IMR-90 (cell line): ENCODE data around the gene RAB31. TPM values are rescaled to one million over a fixed set of nuclear protein-coding genes. Genes with fewer than 3 reads are reported as not detected.
"Not testable (repeated sequence)": the region's sequence is repeated elsewhere in the genome, so short reads cannot be mapped to it uniquely, and the experiment has no call there.

Experiments used
- ATAC-seq: fragments of 200-7000 bp; cut with Tn5 transposase; 2 replicates; pipeline ENCODE4 v1.9.1; 2020; ENCODE audit warnings: low read depth, mild to moderate bottlenecking, moderate library complexity
- BruUV-seq: library from RNA; stranded (reverse); fragments of 400-500 nt; replicated peaks from 2 replicates; lab custom pipeline; 2021; lab: Mats Ljungman, UMichigan
- CTCF ChIA-PET: fragments of 300-600 bp; formaldehyde crosslinking; extraction: SDS; loops from one replicate; lab custom pipeline; 2021; ENCODE audit warnings: antibody characterized with exemption; lab: Yijun Ruan, JAX
- POLR2A ChIA-PET: fragments of 300-600 bp; sonication (Branson Sonifier 250); formaldehyde crosslinking; loops from one replicate; lab custom pipeline; 2022; ENCODE audit warnings: antibody characterized with exemption; ENCODE audit not compliant: unreplicated experiment; lab: Charles Lee
- DNase-seq: peaks from one replicate; pipeline ENCODE4 v3.0.0; 2013
- H2AFZ ChIP-seq: replicated peaks from 2 replicates; pipeline ENCODE3; 2013; ENCODE audit warnings: low read length, mild to moderate bottlenecking; ENCODE audit not compliant: poor library complexity
- H2AK5ac ChIP-seq: 2 replicates; pipeline ENCODE4 v1.6.1; 2013; ENCODE audit warnings: low read depth, low read length, inconsistent platforms
- H2AK9ac ChIP-seq: replicated peaks from 2 replicates; pipeline ENCODE3; 2013; ENCODE audit warnings: mild to moderate bottlenecking, low read depth, low read length, moderate library complexity; ENCODE audit not compliant: poor library complexity
- H2BK120ac ChIP-seq: 2 replicates; pipeline ENCODE4 v1.6.1; 2013; ENCODE audit warnings: low read depth, low read length, inconsistent platforms
- H2BK15ac ChIP-seq: 3 replicates; pipeline ENCODE4 v1.6.1; 2013; ENCODE audit warnings: low read depth, low read length, inconsistent platforms
- H2BK20ac ChIP-seq: 2 replicates; pipeline ENCODE4 v1.6.1; 2013; ENCODE audit warnings: low read depth, mild to moderate bottlenecking, inconsistent platforms, low read length, moderate library complexity
- H2BK5ac ChIP-seq: 2 replicates; pipeline ENCODE4 v1.6.1; 2013; ENCODE audit warnings: mild to moderate bottlenecking, low read depth, low read length, inconsistent platforms; ENCODE audit not compliant: poor library complexity, severe bottlenecking
- H3K14ac ChIP-seq: replicated peaks from 2 replicates; pipeline ENCODE4 v1.6.1; 2013; ENCODE audit warnings: low read depth, low read length, inconsistent platforms
- H3K18ac ChIP-seq: 2 replicates; pipeline ENCODE4 v1.6.1; 2013; ENCODE audit warnings: low read depth, low read length, control low read depth
- H3K23ac ChIP-seq: 2 replicates; pipeline ENCODE4 v1.6.1; 2013; ENCODE audit warnings: low read depth, low read length, inconsistent platforms
- H3K27ac ChIP-seq: 2 replicates; pipeline ENCODE4 v1.5.1; 2013; ENCODE audit warnings: mild to moderate bottlenecking, control low read depth, low read length; ENCODE audit not compliant: insufficient read depth
- H3K27me3 ChIP-seq: 2 replicates; pipeline ENCODE4 v1.6.1; 2013; ENCODE audit warnings: low read length; ENCODE audit not compliant: control insufficient read depth, insufficient read depth
- H3K36me3 ChIP-seq: 2 replicates; pipeline ENCODE4 v1.6.1; 2013; ENCODE audit warnings: low read length, mixed read lengths; ENCODE audit not compliant: control insufficient read depth, insufficient read depth
- H3K4ac ChIP-seq: 2 replicates; pipeline ENCODE4 v1.6.1; 2013; ENCODE audit warnings: low read depth, low read length, inconsistent platforms
- H3K4me1 ChIP-seq: 2 replicates; pipeline ENCODE4 v1.6.1; 2013; ENCODE audit warnings: low read length, mixed read lengths; ENCODE audit not compliant: control insufficient read depth, insufficient read depth
- H3K4me2 ChIP-seq: 2 replicates; pipeline ENCODE4 v1.6.1; 2013; ENCODE audit warnings: low read depth, mild to moderate bottlenecking, control low read depth, low read length, moderate library complexity
- H3K4me3 ChIP-seq: 2 replicates; pipeline ENCODE4 v1.5.1; 2013; ENCODE audit warnings: low read depth, mild to moderate bottlenecking, control low read depth, low read length, moderate library complexity; ENCODE audit not compliant: insufficient read depth
- H3K56ac ChIP-seq: 2 replicates; pipeline ENCODE4 v1.6.1; 2013; ENCODE audit warnings: low read length, inconsistent platforms; ENCODE audit not compliant: insufficient read depth; ENCODE audit errors: extremely low read depth
- H3K79me1 ChIP-seq, 2 experiments: 2 replicates each; pipeline ENCODE4 v1.6.1; 2013; ENCODE audit warnings: low read length in 2 of 2, inconsistent platforms in 1 of 2, low read depth in 1 of 2
- H3K9ac ChIP-seq: 2 replicates; pipeline ENCODE4 v1.6.1; 2013; ENCODE audit warnings: low read depth, low read length, control low read depth
- H3K9me1 ChIP-seq: 2 replicates; pipeline ENCODE4 v1.6.1; 2013; ENCODE audit warnings: low read length, inconsistent platforms; ENCODE audit not compliant: insufficient read depth
- H3K9me3 ChIP-seq: 2 replicates; pipeline ENCODE4 v1.6.1; 2013; ENCODE audit warnings: low read length; ENCODE audit not compliant: control insufficient read depth, insufficient read depth
- H4K20me1 ChIP-seq: 2 replicates; pipeline ENCODE4 v1.6.1; 2013; ENCODE audit warnings: low read length, inconsistent platforms; ENCODE audit not compliant: insufficient read depth
- H4K5ac ChIP-seq: 2 replicates; pipeline ENCODE4 v1.6.1; 2013; ENCODE audit warnings: mild to moderate bottlenecking, low read depth, low read length, control low read depth
- H4K8ac ChIP-seq, 2 experiments: 2 replicates each; pipeline ENCODE4 v1.6.1; 2013; ENCODE audit warnings: low read depth in 2 of 2, low read length in 2 of 2, control low read depth in 1 of 2, inconsistent platforms in 1 of 2
- H4K91ac ChIP-seq: 2 replicates; pipeline ENCODE4 v1.6.1; 2013; ENCODE audit warnings: low read depth, low read length, inconsistent platforms; ENCODE audit not compliant: insufficient read depth
- WGBS, 2 experiments: methylation state at CpG; one replicate each; pipeline versions ENCODE4 v1.1.5 to v1.1.7; 2013; ENCODE audit warnings: missing lambda C conversion rate in 2 of 2; ENCODE audit not compliant: insufficient read length in 1 of 2; ENCODE audit errors: extremely low coverage in 2 of 2; 5-methylcytosine and 5-hydroxymethylcytosine counted together
- dilution Hi-C: fragments of 300-500 bp; cut with HindIII; formaldehyde crosslinking; loops from one replicate; pipeline ENCODE4 v1.14.3; 2018; ENCODE audit warnings: low sequenced_read_pairs; ENCODE audit not compliant: unreplicated experiment
- in situ Hi-C: fragments of 300-500 bp; cut with MboI; formaldehyde crosslinking; loops from 3 replicates; pipeline ENCODE4 v1.14.3; 2019; ENCODE audit warnings: low sequenced_read_pairs, inconsistent platforms, mixed read lengths
- intact Hi-C: fragments of 100-400 bp; cut with micrococcal nuclease; formaldehyde crosslinking; loops from 2 replicates; pipeline ENCODE4 v1.10.0; 2022
- polyA plus RNA-seq, 3 experiments: library from polyadenylated mRNA; depleted of rRNA; stranded (reverse); fragments of >200 nt; gene quantifications; 2 replicates each; pipeline ENCODE4 v1.2.3, GENCODE V29; 2012; ENCODE audit warnings: low replicate concordance in 1 of 3
- total RNA-seq: library from RNA; depleted of rRNA; stranded (reverse); fragments of >200 nt; gene quantifications from 2 replicates; pipeline ENCODE4 v1.2.3, GENCODE V29; 2012

RAB31 gene
- total and polyA plus RNA-seq, 2 of the 4 experiments (the other 2 are of a cell fraction): 13.8 to 26.9 TPM

GRCh38 chr18:9770111-9770510 lies 62.0 kb downstream of the RAB31 start:
- H4K5ac ChIP-seq, H3K36me3 ChIP-seq, H2BK20ac ChIP-seq, H3K14ac ChIP-seq, ATAC-seq, BruUV-seq, H3K18ac ChIP-seq, H3K9ac ChIP-seq, H2AK5ac ChIP-seq, H2BK120ac ChIP-seq, H4K8ac ChIP-seq, POLR2A ChIA-PET, dilution Hi-C loops, H3K4ac ChIP-seq, H3K56ac ChIP-seq, in situ Hi-C loops, H2BK5ac ChIP-seq, H3K4me1 ChIP-seq, H2AK9ac ChIP-seq, H3K4me2 ChIP-seq, DNase-seq, H2BK15ac ChIP-seq, H3K9me1 ChIP-seq, H4K91ac ChIP-seq, H3K27ac ChIP-seq, H3K23ac ChIP-seq, H3K9me3 ChIP-seq, H3K4me3 ChIP-seq, H2AFZ ChIP-seq, H3K27me3 ChIP-seq: not testable (repeated sequence)
- Histone ChIP-seq H3K79me1 (peaks cover 30 to 39% of the 10 kb centered on the region in 2 experiments), H4K20me1 (peaks cover 23% of the 10 kb centered on the region)
- CTCF ChIA-PET: interaction anchor here (1.0 kb wide), 1 partner anchor 8 kb away, joined by 4 read pairs; no protein-coding TSS in a partner anchor
- 76% methylated on average over 3 of the region's 3 CpGs; no CpG with 5 or more reads in 1 of the 2 experiments for WGBS, 2 experiments
- intact Hi-C loops: loop anchor here (2.0 to 5.0 kb wide), 2 partner anchors 157 to 193 kb away; no protein-coding TSS in a partner anchor
